ENCODE results near the gene TAOK3.

DNA sequence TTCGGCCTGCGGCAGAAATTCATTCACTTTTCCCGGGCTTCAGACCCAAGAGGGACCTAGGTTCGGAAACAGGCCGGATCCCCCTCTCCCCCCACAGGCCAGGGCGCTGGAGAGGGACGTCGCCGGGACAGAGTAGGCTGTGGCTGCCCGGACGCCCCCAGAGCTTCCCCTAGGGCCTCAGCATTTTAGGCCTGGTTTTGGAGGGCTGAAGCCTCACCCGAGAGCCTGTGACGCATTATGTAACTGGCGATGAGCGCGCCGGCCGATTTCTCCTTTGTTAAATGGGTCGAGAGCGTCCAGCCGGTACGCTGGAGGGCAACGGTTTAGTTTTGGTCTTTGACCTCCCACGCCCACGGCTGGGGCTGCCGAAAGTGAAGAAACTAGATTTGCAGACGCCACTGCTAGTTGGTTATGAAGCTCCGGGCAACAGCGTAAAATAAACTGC lies 236.1 kb downstream of the TAOK3 start:
- TF ChIP-seq, protein P1, sequence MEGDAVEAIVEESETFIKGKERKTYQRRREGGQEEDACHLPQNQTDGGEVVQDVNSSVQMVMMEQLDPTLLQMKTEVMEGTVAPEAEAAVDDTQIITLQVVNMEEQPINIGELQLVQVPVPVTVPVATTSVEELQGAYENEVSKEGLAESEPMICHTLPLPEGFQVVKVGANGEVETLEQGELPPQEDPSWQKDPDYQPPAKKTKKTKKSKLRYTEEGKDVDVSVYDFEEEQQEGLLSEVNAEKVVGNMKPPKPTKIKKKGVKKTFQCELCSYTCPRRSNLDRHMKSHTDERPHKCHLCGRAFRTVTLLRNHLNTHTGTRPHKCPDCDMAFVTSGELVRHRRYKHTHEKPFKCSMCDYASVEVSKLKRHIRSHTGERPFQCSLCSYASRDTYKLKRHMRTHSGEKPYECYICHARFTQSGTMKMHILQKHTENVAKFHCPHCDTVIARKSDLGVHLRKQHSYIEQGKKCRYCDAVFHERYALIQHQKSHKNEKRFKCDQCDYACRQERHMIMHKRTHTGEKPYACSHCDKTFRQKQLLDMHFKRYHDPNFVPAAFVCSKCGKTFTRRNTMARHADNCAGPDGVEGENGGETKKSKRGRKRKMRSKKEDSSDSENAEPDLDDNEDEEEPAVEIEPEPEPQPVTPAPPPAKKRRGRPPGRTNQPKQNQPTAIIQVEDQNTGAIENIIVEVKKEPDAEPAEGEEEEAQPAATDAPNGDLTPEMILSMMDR (IDR thresholded peaks at IDR 0.05) = no peak
- TF ChIP-seq POLR2A (IDR thresholded peaks at IDR 0.05) = no peak
- TF ChIP-seq POLR2AphosphoS5 (IDR thresholded peaks at IDR 0.05) = no peak

Measured in breast epithelium (tissue), 3 donors.